Measurements from ENCODE around the gene USP36.

GRCh38 chr17:78836420-78837021, 4.1 kb downstream of the USP36 start:
- TF ChIP-seq GATA2 (IDR thresholded peaks at IDR 0.05; ENCODE audit: low read depth, low read length) (peak; percentile 74), GATA3 (IDR thresholded peaks at IDR 0.05; ENCODE audit: low read depth, low read length) (no peak)

All from SH-SY5Y (cell line).